Measurements from ENCODE around the gene C22orf15. TPM values are rescaled to one million over a fixed set of nuclear protein-coding genes. Genes with fewer than 3 reads are reported as not detected.

The C22orf15 gene
- total and polyA plus RNA-seq, 9 of the 15 experiments (the other 6 are each of a cell fraction or from before 2014, with no cell fraction given), result 0.07 TPM; not detected in 8

DNA sequence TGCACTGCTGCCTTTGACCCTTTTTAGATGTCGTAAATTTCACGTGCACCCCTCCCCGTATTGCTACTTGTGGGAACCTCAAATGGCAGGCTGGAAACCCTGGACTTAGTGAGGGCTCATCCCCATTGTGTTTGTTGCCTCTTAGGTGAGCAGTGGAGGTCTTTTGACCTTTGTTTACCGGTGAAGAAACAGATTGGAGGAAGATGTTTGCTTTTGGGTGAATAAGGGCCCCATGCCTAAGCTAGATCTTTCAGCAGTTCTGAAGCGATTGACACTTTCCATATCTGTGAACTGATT is 24.8 kb downstream of the C22orf15 start:
- peak overlapping the region; percentile 96 for H3K4me2 ChIP-seq (ENCODE audit: insufficient read depth, low read length)
- ATAC-seq, result no peak; the same call in 2 of the 3 replicates
- peak overlapping the region; percentile 66 for H2AFZ ChIP-seq (ENCODE audit: low read depth, low read length)
- 0% methylated on average over 5 of the region's 5 CpGs for WGBS (ENCODE audit: insufficient coverage, low coverage, missing lambda C conversion rate)
- ChIA-PET POLR2A (interaction anchor here (0.9 to 1.7 kb wide), 2 partner anchors 13 to 47 kb away, joined by 4 to 6 read pairs; no protein-coding TSS in a partner anchor), CTCF (ENCODE audit: low intra/inter-chr PET ratio) (no interaction called here)
- no peaks in the 10 kb centered on the region for H3K27me3 ChIP-seq (ENCODE audit: control insufficient read depth in 2 of 2, insufficient read depth in 2 of 2, low read length in 2 of 2)
- H4K20me1 ChIP-seq (replicated peaks; ENCODE audit: control insufficient read depth, insufficient read depth, low read length), result peaks cover 10% of the 10 kb centered on the region
- H3K9me3 ChIP-seq (replicated peaks; ENCODE audit: control insufficient read depth, insufficient read depth, low read depth, low read length), result no peaks in the 10 kb centered on the region
- no peaks in the 10 kb centered on the region for H3K9me1 ChIP-seq (ENCODE audit: control insufficient read depth, insufficient read depth, low read length)
- H3K79me2 ChIP-seq (ENCODE audit: control insufficient read depth, insufficient read depth, low read length), result peaks cover 44% of the 10 kb centered on the region
- in situ Hi-C loops (cut with MboI), result no loop called here
- H3K36me3 ChIP-seq (ENCODE audit: control insufficient read depth, insufficient read depth, low read length), result peaks cover 30% of the 10 kb centered on the region
- peak overlapping the region; percentile 88 for H3K4me3 ChIP-seq
- intact Hi-C loops (cut with micrococcal nuclease), result no loop called here
- BruUV-seq (replicated peaks), result no TSS peak
- H3K9ac ChIP-seq (ENCODE audit: insufficient read depth in 1 of 2, low read depth in 2 of 2, low read length in 2 of 2), result peak overlapping the region; percentile 88 to 96
- FAIRE-seq, result peak; percentile 40
- peak overlapping the region; percentile 99; the same call in 2 of the 3 replicates for H3K27ac ChIP-seq (ENCODE audit: extremely low read depth, low read depth, low read length)
- DNase-seq (ENCODE audit: extremely low read depth in 1 of 4, low spot score in 3 of 4), result no peak
- H3K4me1 ChIP-seq (replicated peaks in 1 of 2; ENCODE audit: control insufficient read depth in 2 of 2, insufficient read depth in 2 of 2, low read length in 2 of 2), result peaks cover 12 to 15% of the 10 kb centered on the region in 2 experiments; a peak in 3 of 5 replicates
- peak; percentile 31; the same call in 1 of the 2 replicates for TF ChIP-seq BHLHE40 (IDR thresholded peaks at IDR 0.05; ENCODE audit: low read length)
- TF ChIP-seq SMARCC2 (IDR thresholded peaks at IDR 0.05; ENCODE audit: low read depth), result peak; percentile 21
- no peak for TF ChIP-seq TBL1XR1 (IDR thresholded peaks at IDR 0.05; ENCODE audit: low read length in 2 of 2)
- TF ChIP-seq NEUROD1 (IDR thresholded peaks at IDR 0.05; ENCODE audit: borderline replicate concordance, low read depth, low read length, partially characterized antibody), result no peak
- TF ChIP-seq, protein P1, sequence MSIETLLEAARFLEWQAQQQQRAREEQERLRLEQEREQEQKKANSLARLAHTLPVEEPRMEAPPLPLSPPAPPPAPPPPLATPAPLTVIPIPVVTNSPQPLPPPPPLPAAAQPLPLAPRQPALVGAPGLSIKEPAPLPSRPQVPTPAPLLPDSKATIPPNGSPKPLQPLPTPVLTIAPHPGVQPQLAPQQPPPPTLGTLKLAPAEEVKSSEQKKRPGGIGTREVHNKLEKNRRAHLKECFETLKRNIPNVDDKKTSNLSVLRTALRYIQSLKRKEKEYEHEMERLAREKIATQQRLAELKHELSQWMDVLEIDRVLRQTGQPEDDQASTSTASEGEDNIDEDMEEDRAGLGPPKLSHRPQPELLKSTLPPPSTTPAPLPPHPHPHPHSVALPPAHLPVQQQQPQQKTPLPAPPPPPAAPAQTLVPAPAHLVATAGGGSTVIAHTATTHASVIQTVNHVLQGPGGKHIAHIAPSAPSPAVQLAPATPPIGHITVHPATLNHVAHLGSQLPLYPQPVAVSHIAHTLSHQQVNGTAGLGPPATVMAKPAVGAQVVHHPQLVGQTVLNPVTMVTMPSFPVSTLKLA (conservative IDR thresholded peaks at IDR 0.05), result peak in 1 of 2 experiments; percentile 32; a peak in 1 of 4 replicates
- TF ChIP-seq NONO (IDR thresholded peaks at IDR 0.05; ENCODE audit: low read depth in 2 of 2, low read length in 1 of 2), result peak in 1 of 2 experiments; percentile 97; a peak in 1 of 4 replicates
- no peak for TF ChIP-seq ZNF76 (CRISPR knock-in tag; IDR thresholded peaks at IDR 0.05; ENCODE audit: borderline replicate concordance)
- TF ChIP-seq ZNF23 (CRISPR knock-in tag; IDR thresholded peaks at IDR 0.05), result no peak
- TF ChIP-seq, protein P2, sequence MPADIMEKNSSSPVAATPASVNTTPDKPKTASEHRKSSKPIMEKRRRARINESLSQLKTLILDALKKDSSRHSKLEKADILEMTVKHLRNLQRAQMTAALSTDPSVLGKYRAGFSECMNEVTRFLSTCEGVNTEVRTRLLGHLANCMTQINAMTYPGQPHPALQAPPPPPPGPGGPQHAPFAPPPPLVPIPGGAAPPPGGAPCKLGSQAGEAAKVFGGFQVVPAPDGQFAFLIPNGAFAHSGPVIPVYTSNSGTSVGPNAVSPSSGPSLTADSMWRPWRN (IDR thresholded peaks at IDR 0.05; ENCODE audit: low read depth), result 0 out of 2 replicates have a peak, but pooled peaks have one; percentile 26
- no peak for TF ChIP-seq ZNF766 (CRISPR knock-in tag; conservative IDR thresholded peaks at IDR 0.05)
- peak; percentile 63; the same call in 1 of the 2 replicates for TF ChIP-seq TCF7L2 (IDR thresholded peaks at IDR 0.05; ENCODE audit: low read depth, low read length)
- TF ChIP-seq SMARCE1 (IDR thresholded peaks at IDR 0.05), result 0 out of 2 replicates have a peak, but pooled peaks have one; percentile 51
- TF ChIP-seq CTBP1 (IDR thresholded peaks at IDR 0.05; ENCODE audit: borderline replicate concordance), result 0 out of 2 replicates have a peak, but pooled peaks have one; percentile 6
- TF ChIP-seq TOE1 (IDR thresholded peaks at IDR 0.05; ENCODE audit: borderline replicate concordance), result peak; percentile 51; the same call in 1 of the 2 replicates
- TF ChIP-seq TOE1 (CRISPR knock-in tag; IDR thresholded peaks at IDR 0.05; ENCODE audit: borderline replicate concordance, low read depth), result no peak
- TF ChIP-seq ZNF668 (CRISPR knock-in tag; IDR thresholded peaks at IDR 0.05), result no peak
- no peak for TF ChIP-seq PHB2 (IDR thresholded peaks at IDR 0.05; ENCODE audit: low read depth)
- 0 out of 2 replicates have a peak, but pooled peaks have one; percentile 8 for TF ChIP-seq GABPA (tag; conservative IDR thresholded peaks at IDR 0.05; ENCODE audit: low read depth)
- TF ChIP-seq KAT7 (CRISPR knock-in tag; IDR thresholded peaks at IDR 0.05; ENCODE audit: borderline replicate concordance), result no peak
- no peak for TF ChIP-seq PURB (CRISPR knock-in tag; IDR thresholded peaks at IDR 0.05; ENCODE audit: low read depth)
